GM12801 (cell line): Measurements from ENCODE around the gene ARID1B.

ENCODE experiments used
- CTCF ChIP-seq: IDR thresholded peaks from one replicate; pipeline ENCODE4 v1.5.1; 2011; ENCODE audit warnings: control low read depth; ENCODE audit not compliant: insufficient read length; ENCODE audit errors: extremely low read depth

The ARID1B gene

DNA sequence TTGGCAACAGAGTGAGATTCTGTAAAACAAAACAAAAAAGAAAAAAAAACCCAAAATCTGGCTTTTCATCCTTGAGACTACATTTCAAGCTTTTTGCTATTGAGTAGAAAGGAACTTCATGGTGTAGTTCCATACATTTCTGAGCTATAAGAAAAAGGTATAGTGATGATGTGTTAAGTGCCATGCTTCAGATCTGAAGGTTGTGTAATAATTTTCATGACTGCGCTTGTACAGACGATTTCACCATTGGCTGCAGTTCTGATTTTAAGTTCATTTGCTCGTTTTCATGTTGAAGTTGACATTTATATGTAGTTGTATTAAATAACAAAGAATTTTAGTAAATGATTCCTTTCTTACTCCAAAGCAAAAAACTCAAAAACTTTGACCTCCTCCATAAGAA lies 247.6 kb downstream of the ARID1B start:
- TF ChIP-seq CTCF: no peak

DNA sequence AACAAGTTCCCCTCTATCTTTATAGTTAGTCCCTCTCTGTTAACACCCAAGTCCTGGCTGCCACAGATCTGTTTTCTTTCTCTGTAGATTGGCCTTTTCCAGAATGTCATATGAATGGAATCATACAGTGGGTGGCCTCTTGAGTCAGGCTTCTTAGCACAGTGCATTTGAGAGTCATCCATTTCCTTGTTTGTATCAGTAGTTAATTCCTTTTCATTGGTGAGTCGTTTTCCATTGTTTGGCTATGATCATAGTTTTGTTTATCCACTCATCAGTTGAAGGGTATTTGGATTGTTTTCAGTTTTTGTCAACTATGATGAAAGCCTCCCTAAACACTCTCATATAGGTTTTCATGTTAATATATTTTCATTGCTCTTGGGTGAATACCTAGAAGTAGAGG lies 248.3 kb downstream of the ARID1B start:
- no peak for TF ChIP-seq CTCF

- TF ChIP-seq CTCF: no peak
These were observed 253.0 kb downstream of the ARID1B start for GRCh38 chr6:157029980-157030690.

GRCh38 chr6:157030755-157031154 lies 253.6 kb downstream of the ARID1B start:
- no peak for TF ChIP-seq CTCF

- no peak for TF ChIP-seq CTCF
These were observed 255.7 kb downstream of the ARID1B start for GRCh38 chr6:157032923-157033322.

- TF ChIP-seq CTCF: no peak
These were observed 256.4 kb downstream of the ARID1B start for GRCh38 chr6:157033428-157034140.

- TF ChIP-seq CTCF: no peak
These were observed 257.5 kb downstream of the ARID1B start for GRCh38 chr6:157034436-157035230.
